Activated T-cell treated with anti-CD3 and anti-CD28 coated beads, Interleukin-2, amount 50 U/mL, for 48 hours (primary cell): ENCODE results near the gene ECPAS.
"Not testable (repeated sequence)": the region's sequence is repeated elsewhere in the genome, so short reads cannot be mapped to it uniquely, and the experiment has no call there.

ENCODE experiments used
- DNase-seq, 2 experiments: peaks; one replicate each; pipeline ENCODE4 v3.0.0-alpha.2; 2020

ECPAS gene

GRCh38 chr9:111483858-111484571 lies at the start of gene ECPAS:
ECPAS (minus strand) TSS chr9:111484383; CDS start chr9:111472918, 11,465 bp downstream.
- peak; percentile 79 to 86 for DNase-seq

GRCh38 chr9:111533099-111533790 lies 49.1 kb upstream of the ECPAS start:
- no peak for DNase-seq

- no peak for DNase-seq
Measured at GRCh38 chr9:111531716-111532115, 47.5 kb upstream of the ECPAS start.

GRCh38 chr9:111529787-111530186 lies 45.6 kb upstream of the ECPAS start:
- DNase-seq, result no peak

GRCh38 chr9:111527347-111527746 lies 43.2 kb upstream of the ECPAS start:
- DNase-seq, result peak; percentile 22 to 26

- DNase-seq, result peak; percentile 78 to 80
Measured at GRCh38 chr9:111525056-111525977, 41.1 kb upstream of the ECPAS start, which contains the start of gene ZNF483. ZNF483 (plus strand) TSS chr9:111525179; CDS start chr9:111527396, 2,217 bp downstream.

GRCh38 chr9:111524731-111525055 lies 40.5 kb upstream of the ECPAS start:
- DNase-seq, result no peak

- DNase-seq, result no peak
Measured at GRCh38 chr9:111516061-111516465, 31.9 kb upstream of the ECPAS start.

- no peak for DNase-seq
Measured at GRCh38 chr9:111514967-111515366, 30.8 kb upstream of the ECPAS start.

- DNase-seq, result not testable (repeated sequence)
Measured at GRCh38 chr9:111511581-111511980, 27.4 kb upstream of the ECPAS start.

- DNase-seq, result no peak
Measured at GRCh38 chr9:111502506-111502905, 18.3 kb upstream of the ECPAS start.

GRCh38 chr9:111501648-111502047 lies 17.5 kb upstream of the ECPAS start:
- DNase-seq, result no peak

GRCh38 chr9:111501005-111501562 lies 16.9 kb upstream of the ECPAS start:
- DNase-seq, result no peak

- DNase-seq, result not testable (repeated sequence)
Measured at GRCh38 chr9:111497196-111497595, 13.0 kb upstream of the ECPAS start.

- DNase-seq, result no peak
Measured at GRCh38 chr9:111484572-111484894, 350 bp upstream of the ECPAS start.

GRCh38 chr9:111483439-111483857 lies 735 bp downstream of the ECPAS start:
- DNase-seq, result peak; percentile 60 to 68

- peak; percentile 74 to 77 for DNase-seq
Measured at GRCh38 chr9:111482694-111483438, 1.3 kb downstream of the ECPAS start.

GRCh38 chr9:111481885-111482636 lies 2.1 kb downstream of the ECPAS start:
- no peak for DNase-seq

GRCh38 chr9:111477677-111478076 lies 6.5 kb downstream of the ECPAS start:
- no peak for DNase-seq

GRCh38 chr9:111475195-111475594 lies 9.0 kb downstream of the ECPAS start:
- no peak for DNase-seq

- no peak for DNase-seq
Measured at GRCh38 chr9:111474385-111474784, 9.8 kb downstream of the ECPAS start.
